ENCODE results near the gene TDG. TPM values are rescaled to one million over a fixed set of nuclear protein-coding genes. Genes with fewer than 3 reads are reported as not detected.
A peak's percentile ranks its signal among the peaks of the same experiment; 100 is the strongest.

Gene TDG
- polyA plus RNA-seq, 2 of the 4 experiments (the other 2 are of a cell fraction): 28.7 to 65.4 TPM

- CTCF ChIA-PET: interaction anchor here (0.7 to 1.7 kb wide), 3 partner anchors 24 to 159 kb away, joined by 3 to 7 read pairs (median 3); no protein-coding TSS in a partner anchor
- POLR2A ChIA-PET: interaction anchor here (0.5 to 2.5 kb wide), 27 partner anchors 8 to 412 kb away, joined by 3 to 43 read pairs (median 4); partner anchors contain the start of genes HCFC2, NFYB, NT5DC3 and TDG
These were observed 35.5 kb upstream of the TDG start, which contains the start of gene HSP90B1 for GRCh38 chr12:103930034-103930786. Gene HSP90B1 (plus strand): TSS chr12:103930410. CDS start chr12:103930516, 106 bp downstream.

More at GRCh38 chr12:103930034-103930786, 35.5 kb upstream of the TDG start, which contains the start of gene HSP90B1:
- H3K4me2 ChIP-seq: peak within 1 kb of the TSS; percentile 92
- no peaks in the 10 kb centered on the region for H3K9me3 ChIP-seq
- TF ChIP-seq MYC (IDR thresholded peaks at IDR 0.05; ENCODE audit: borderline replicate concordance, low read length) (peak; percentile 87), RFX5 (IDR thresholded peaks at IDR 0.05) (peak; percentile 93), HOXB13 (CRISPR knock-in tag; IDR thresholded peaks at IDR 0.05; ENCODE audit: low read depth) (no peak), HDAC2 (IDR thresholded peaks at IDR 0.05) (no peak), HOXB5 (CRISPR knock-in tag; IDR thresholded peaks at IDR 0.05) (peak; percentile 31; the same call in 1 of the 2 replicates), NR3C1 (IDR thresholded peaks at IDR 0.05) (no peak), EHMT2 (IDR thresholded peaks at IDR 0.05; ENCODE audit: low read depth) (no peak), ZFP36 (IDR thresholded peaks at IDR 0.05; ENCODE audit: borderline replicate concordance, partially characterized antibody) (no peak), POLR2A (IDR thresholded peaks at IDR 0.05; ENCODE audit: low read length) (peak; percentile 96), PHF8 (IDR thresholded peaks at IDR 0.05; ENCODE audit: borderline replicate concordance, low read depth) (peak; percentile 88; the same call in 1 of the 2 replicates), HEYL (CRISPR knock-in tag; IDR thresholded peaks at IDR 0.05) (no peak), TFCP2L1 (CRISPR knock-in tag; IDR thresholded peaks at IDR 0.05) (no peak), JUN (IDR thresholded peaks at IDR 0.05) (peak; percentile 23 to 75; a peak in 1 of 5 replicates), ZNF302 (CRISPR knock-in tag; IDR thresholded peaks at IDR 0.05) (no peak), GATA3 (IDR thresholded peaks at IDR 0.05; ENCODE audit: borderline replicate concordance) (peak; percentile 53; the same call in 1 of the 2 replicates), REST (IDR thresholded peaks at IDR 0.05) (peak; percentile 53; the same call in 1 of the 2 replicates), PBX3 (IDR thresholded peaks at IDR 0.05) (peak; percentile 57), USF2 (IDR thresholded peaks at IDR 0.05) (peak; percentile 77), MAZ (IDR thresholded peaks at IDR 0.05; ENCODE audit: borderline replicate concordance, low read depth, low read length) (0 out of 2 replicates have a peak, but pooled peaks have one; percentile 35), CHD4 (IDR thresholded peaks at IDR 0.05; ENCODE audit: borderline replicate concordance) (no peak), BCL3 (IDR thresholded peaks at IDR 0.05) (peak; percentile 78; the same call in 2 of the 3 replicates), KDM1A (IDR thresholded peaks at IDR 0.05; ENCODE audit: low read depth) (no peak), E2F6 (IDR thresholded peaks at IDR 0.05; ENCODE audit: borderline replicate concordance, low read depth) (peak; percentile 86), MAX (IDR thresholded peaks at IDR 0.05) (peak; percentile 97), SMC3 (IDR thresholded peaks at IDR 0.05) (0 out of 3 replicates have a peak, but pooled peaks have one; percentile 9)
- FAIRE-seq (peak; percentile 91), DNase-seq (ENCODE audit: low read depth in 1 of 2, low spot score in 1 of 2) (peak; percentile 100), ATAC-seq (peak; percentile 86 to 92)
- WGBS (ENCODE audit: missing lambda C conversion rate): 1% methylated on average over 35 of the region's 56 CpGs
- peaks cover 35% of the 10 kb centered on the region for H3K4me1 ChIP-seq
- peak within 1 kb of the TSS; percentile 92 to 94 for H3K27ac ChIP-seq
- peak within 1 kb of the TSS; percentile 93 for H3K4me3 ChIP-seq

Measured in A549 (cell line).